Neuronal stem cell (in vitro differentiated cells): ENCODE measurements around the gene SPOCK1.
A peak's percentile ranks its signal among the peaks of the same experiment; 100 is the strongest.

Experiments used
- DNase-seq: peaks from one replicate; pipeline ENCODE4 v3.0.0-alpha.2; 2013; ENCODE audit warnings: low spot score
- H2AFZ ChIP-seq: one replicate; pipeline ENCODE4 v1.6.1; 2013; ENCODE audit warnings: mild to moderate bottlenecking, low read length, inconsistent platforms
- H2AK5ac ChIP-seq: 2 replicates; pipeline ENCODE4 v1.6.1; 2013; ENCODE audit warnings: low read depth, mild to moderate bottlenecking, inconsistent platforms, low read length, moderate library complexity, mixed read lengths
- H2BK120ac ChIP-seq: 2 replicates; pipeline ENCODE4 v1.6.1; 2013; ENCODE audit warnings: low read depth, mild to moderate bottlenecking, inconsistent platforms, low read length, moderate library complexity, mixed read lengths
- H2BK12ac ChIP-seq: one replicate; pipeline ENCODE4 v1.6.1; 2013; ENCODE audit warnings: low read length, inconsistent platforms
- H2BK15ac ChIP-seq: 2 replicates; pipeline ENCODE4 v1.6.1; 2013; ENCODE audit warnings: mild to moderate bottlenecking, low read length, inconsistent platforms, mixed read lengths
- H2BK5ac ChIP-seq: one replicate; pipeline ENCODE4 v1.6.1; 2013; ENCODE audit warnings: inconsistent platforms, mild to moderate bottlenecking, low read length, moderate library complexity
- H3K14ac ChIP-seq: one replicate; pipeline ENCODE4 v1.6.1; 2013; ENCODE audit warnings: low read length, inconsistent platforms
- H3K18ac ChIP-seq: 2 replicates; pipeline ENCODE4 v1.6.1; 2013; ENCODE audit warnings: low read length, inconsistent platforms
- H3K23ac ChIP-seq: 2 replicates; pipeline ENCODE4 v1.6.1; 2013; ENCODE audit warnings: low read depth, mild to moderate bottlenecking, mixed read lengths, low read length, inconsistent platforms; ENCODE audit not compliant: poor library complexity
- H3K27ac ChIP-seq: replicated peaks from 3 replicates; pipeline ENCODE4 v1.5.1; 2013; ENCODE audit warnings: low read length, inconsistent platforms
- H3K27me3 ChIP-seq, 3 experiments: 2 replicates each; pipeline ENCODE4 v1.6.1; 2013; ENCODE audit warnings: low read length in 3 of 3, mild to moderate bottlenecking in 2 of 3, inconsistent platforms in 1 of 3, low read depth in 1 of 3, mixed read lengths in 1 of 3, moderate library complexity in 1 of 3; ENCODE audit not compliant: control insufficient read depth in 3 of 3, insufficient read depth in 3 of 3
- H3K36me3 ChIP-seq, 2 donors: replicated peaks in 1 of 2; 2 replicates each; pipeline ENCODE4 v1.6.1; 2013; ENCODE audit warnings: low read length in 2 of 2; ENCODE audit not compliant: control insufficient read depth in 2 of 2, insufficient read depth in 2 of 2
- H3K4ac ChIP-seq: 2 replicates; pipeline ENCODE4 v1.6.1; 2013; ENCODE audit warnings: inconsistent platforms, mild to moderate bottlenecking, low read length, moderate library complexity
- H3K4me1 ChIP-seq, 2 donors: 1 replicate in 1 of 2; 2 replicates in 1 of 2; pipeline ENCODE4 v1.6.1; 2013; ENCODE audit warnings: low read length in 2 of 2, low read depth in 1 of 2; ENCODE audit not compliant: control insufficient read depth in 2 of 2, insufficient read depth in 1 of 2
- H3K4me2 ChIP-seq: one replicate; pipeline ENCODE4 v1.6.1; 2013; ENCODE audit warnings: mild to moderate bottlenecking, low read length, inconsistent platforms; ENCODE audit not compliant: insufficient read depth, poor library complexity, severe bottlenecking
- H3K4me3 ChIP-seq, 2 donors: 2 replicates each; pipeline ENCODE4 v1.5.1; 2013; ENCODE audit warnings: low read length in 2 of 2, mild to moderate bottlenecking in 2 of 2, inconsistent platforms in 1 of 2, moderate library complexity in 1 of 2
- H3K79me1 ChIP-seq: one replicate; pipeline ENCODE4 v1.6.1; 2013; ENCODE audit warnings: low read depth, mild to moderate bottlenecking, inconsistent platforms, low read length, moderate library complexity
- H3K9ac ChIP-seq: one replicate; pipeline ENCODE4 v1.6.1; 2013; ENCODE audit warnings: mild to moderate bottlenecking, low read depth, low read length, inconsistent platforms; ENCODE audit not compliant: poor library complexity
- H3K9me3 ChIP-seq, 2 donors: replicated peaks in 1 of 2; 2 replicates each; pipeline versions ENCODE3 to v1.6.1; 2013; ENCODE audit warnings: low read length in 2 of 2, mild to moderate bottlenecking in 2 of 2, inconsistent platforms in 1 of 2, low read depth in 1 of 2, mixed read lengths in 1 of 2, moderate library complexity in 1 of 2; ENCODE audit not compliant: control insufficient read depth in 2 of 2, insufficient read depth in 1 of 2
- H4K8ac ChIP-seq: one replicate; pipeline ENCODE4 v1.6.1; 2013; ENCODE audit warnings: low read depth, mild to moderate bottlenecking, inconsistent platforms, low read length, moderate library complexity
- H4K91ac ChIP-seq: one replicate; pipeline ENCODE4 v1.6.1; 2013; ENCODE audit warnings: low read length, low read depth, mild to moderate bottlenecking, inconsistent platforms; ENCODE audit not compliant: poor library complexity
- WGBS, 2 donors: extraction: QIAGEN DNeasy Blood & Tissue Kit; methylation state at CpG; one replicate each; pipeline ENCODE4 v1.1.7; 2013; ENCODE audit warnings: missing lambda C conversion rate in 2 of 2, mixed read lengths in 1 of 2; ENCODE audit not compliant: insufficient read length in 2 of 2, insufficient replicate concordance in 1 of 2; ENCODE audit errors: extremely low coverage in 2 of 2; 5-methylcytosine and 5-hydroxymethylcytosine counted together

SPOCK1 gene

GRCh38 chr5:137200906-137201700 lies 298.0 kb downstream of the SPOCK1 start:
- Histone ChIP-seq H4K8ac (no peak overlapping the region), H3K27ac (no peak overlapping the region), H2AK5ac (no peak overlapping the region), H3K79me1 (no peaks in the 10 kb centered on the region), H3K18ac (no peak overlapping the region), H3K27me3 (no peaks in the 10 kb centered on the region), H3K36me3 (no peaks in the 10 kb centered on the region), H3K4ac (no peak overlapping the region), H2BK5ac (no peak overlapping the region), H3K14ac (no peak overlapping the region), H2BK12ac (no peak overlapping the region), H3K4me2 (no peak overlapping the region), H4K91ac (no peak overlapping the region), H3K4me1 (peaks cover 14 to 35% of the 10 kb centered on the region in 2 donors), H2AFZ (no peak overlapping the region), H2BK15ac (no peak overlapping the region), H2BK120ac (no peak overlapping the region), H3K9ac (no peak overlapping the region), H3K4me3 (no peak overlapping the region), H3K9me3 (no peaks in the 10 kb centered on the region), H3K23ac (no peak overlapping the region)
- no CpG with 5 or more reads among the region's 5 CpGs for WGBS, 2 donors
- DNase-seq: peak; percentile 27

GRCh38 chr5:137199966-137200365 lies 299.2 kb downstream of the SPOCK1 start:
- DNase-seq: no peak

GRCh38 chr5:137199201-137199600 lies 299.9 kb downstream of the SPOCK1 start:
- no peak overlapping the region for H2BK120ac ChIP-seq
- WGBS, 2 donors: no CpG with 5 or more reads among the region's 6 CpGs
- H3K4ac ChIP-seq: no peak overlapping the region
- no peak overlapping the region for H2AK5ac ChIP-seq
- no peak overlapping the region for H3K4me3 ChIP-seq
- H3K36me3 ChIP-seq: no peaks in the 10 kb centered on the region
- no peak overlapping the region for H2BK15ac ChIP-seq
- no peak overlapping the region for H3K27ac ChIP-seq
- peaks cover 9 to 20% of the 10 kb centered on the region in 2 donors for H3K4me1 ChIP-seq
- H3K9me3 ChIP-seq: no peaks in the 10 kb centered on the region
- no peak overlapping the region for H4K91ac ChIP-seq
- no peak overlapping the region for H3K18ac ChIP-seq
- H4K8ac ChIP-seq: no peak overlapping the region
- no peak overlapping the region for H3K14ac ChIP-seq
- no peak overlapping the region for H2BK12ac ChIP-seq
- H3K23ac ChIP-seq: no peak overlapping the region
- H2AFZ ChIP-seq: no peak overlapping the region
- no peak for DNase-seq
- H3K9ac ChIP-seq: no peak overlapping the region
- H3K27me3 ChIP-seq: no peaks in the 10 kb centered on the region
- no peak overlapping the region for H3K4me2 ChIP-seq
- H3K79me1 ChIP-seq: no peaks in the 10 kb centered on the region
- H2BK5ac ChIP-seq: no peak overlapping the region

More at GRCh38 chr5:137199966-137200365, 299.2 kb downstream of the SPOCK1 start:
- Histone ChIP-seq H3K79me1 (no peaks in the 10 kb centered on the region), H3K4me1 (peaks cover 11 to 25% of the 10 kb centered on the region in 2 donors), H4K8ac (no peak overlapping the region), H3K36me3 (no peaks in the 10 kb centered on the region), H2BK12ac (no peak overlapping the region), H2BK120ac (no peak overlapping the region), H2BK5ac (no peak overlapping the region), H2BK15ac (no peak overlapping the region), H4K91ac (no peak overlapping the region), H3K9ac (no peak overlapping the region), H3K14ac (no peak overlapping the region), H3K18ac (peak overlapping the region; percentile 22), H3K4me2 (no peak overlapping the region), H3K23ac (no peak overlapping the region), H3K9me3 (no peaks in the 10 kb centered on the region), H3K4ac (no peak overlapping the region), H3K27me3 (no peaks in the 10 kb centered on the region), H3K27ac (no peak overlapping the region), H2AK5ac (no peak overlapping the region), H2AFZ (no peak overlapping the region), H3K4me3 (no peak overlapping the region)
- no CpG with 5 or more reads among the region's 3 CpGs for WGBS, 2 donors

GRCh38 chr5:137195483-137195882 lies 303.6 kb downstream of the SPOCK1 start:
- peak overlapping the region; percentile 10 for H3K14ac ChIP-seq
- peak overlapping the region; percentile 24 for H3K9ac ChIP-seq

More at GRCh38 chr5:137195483-137195882, 303.6 kb downstream of the SPOCK1 start:
- H3K18ac ChIP-seq: no peak overlapping the region
- H3K9me3 ChIP-seq: no peaks in the 10 kb centered on the region
- H2AK5ac ChIP-seq: no peak overlapping the region
- no peak overlapping the region for H2BK5ac ChIP-seq
- no peak overlapping the region for H3K27ac ChIP-seq
- H3K36me3 ChIP-seq: no peaks in the 10 kb centered on the region
- no peak overlapping the region for H4K91ac ChIP-seq
- no peak overlapping the region for H3K4me3 ChIP-seq
- H2BK15ac ChIP-seq: no peak overlapping the region
- H3K4me1 ChIP-seq: peaks cover 4 to 8% of the 10 kb centered on the region in 2 donors
- H2BK12ac ChIP-seq: no peak overlapping the region
- H3K4me2 ChIP-seq: no peak overlapping the region
- no peak overlapping the region for H3K4ac ChIP-seq
- no CpG with 5 or more reads among the region's 2 CpGs for WGBS, 2 donors
- H2BK120ac ChIP-seq: no peak overlapping the region
- no peak overlapping the region for H4K8ac ChIP-seq
- no peak overlapping the region for H2AFZ ChIP-seq
- no peak for DNase-seq
- no peak overlapping the region for H3K23ac ChIP-seq
- H3K27me3 ChIP-seq: no peaks in the 10 kb centered on the region
- no peaks in the 10 kb centered on the region for H3K79me1 ChIP-seq
